GM18907 (cell line): ENCODE results near the gene ULK1.
A peak's percentile ranks its signal among the peaks of the same experiment; 100 is the strongest.
"Not testable (repeated sequence)": the region's sequence is repeated elsewhere in the genome, so short reads cannot be mapped to it uniquely, and the experiment has no call there.

Source experiments
- ATAC-seq: cut with Tn5 transposase; IDR thresholded peaks from one replicate; pipeline ENCODE4 v1.9.1; 2021; ENCODE audit warnings: mild to moderate bottlenecking, moderate library complexity; ENCODE audit not compliant: unreplicated experiment

ULK1 gene

DNA sequence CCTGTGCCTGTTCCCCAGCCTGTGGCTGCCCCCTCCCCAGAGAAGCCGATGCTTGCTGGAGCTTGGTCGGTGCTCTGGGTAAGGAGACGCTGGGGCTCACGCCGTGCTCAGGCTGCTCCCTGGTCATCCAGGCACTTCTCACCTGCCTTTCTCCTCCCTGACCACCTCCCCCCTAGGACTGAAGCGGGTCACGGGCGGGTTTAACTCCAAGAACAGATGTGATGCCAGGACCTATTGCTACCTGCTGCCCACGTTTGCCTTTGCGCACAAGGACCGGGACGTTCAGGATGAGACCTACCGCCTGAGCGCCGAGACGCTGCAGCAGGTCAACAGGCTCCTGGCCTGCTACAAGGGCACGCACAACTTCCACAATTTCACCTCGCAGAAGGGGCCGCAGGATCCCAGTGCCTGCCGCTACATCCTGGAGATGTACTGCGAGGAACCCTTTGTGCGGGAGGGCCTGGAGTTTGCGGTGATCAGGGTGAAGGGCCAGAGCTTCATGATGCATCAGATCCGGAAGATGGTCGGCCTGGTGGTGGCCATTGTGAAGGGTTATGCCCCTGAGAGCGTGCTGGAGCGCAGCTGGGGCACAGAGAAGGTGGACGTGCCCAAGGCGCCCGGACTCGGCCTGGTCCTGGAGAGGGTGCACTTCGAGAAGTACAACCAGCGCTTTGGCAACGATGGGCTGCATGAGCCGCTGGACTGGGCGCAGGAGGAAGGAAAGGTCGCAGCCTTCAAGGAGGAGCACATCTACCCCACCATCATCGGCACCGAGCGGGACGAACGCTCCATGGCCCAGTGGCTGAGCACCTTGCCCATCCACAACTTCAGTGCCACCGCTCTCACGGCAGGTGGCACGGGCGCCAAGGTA is 46.9 kb downstream of the ULK1 start:
- no peak for ATAC-seq

DNA sequence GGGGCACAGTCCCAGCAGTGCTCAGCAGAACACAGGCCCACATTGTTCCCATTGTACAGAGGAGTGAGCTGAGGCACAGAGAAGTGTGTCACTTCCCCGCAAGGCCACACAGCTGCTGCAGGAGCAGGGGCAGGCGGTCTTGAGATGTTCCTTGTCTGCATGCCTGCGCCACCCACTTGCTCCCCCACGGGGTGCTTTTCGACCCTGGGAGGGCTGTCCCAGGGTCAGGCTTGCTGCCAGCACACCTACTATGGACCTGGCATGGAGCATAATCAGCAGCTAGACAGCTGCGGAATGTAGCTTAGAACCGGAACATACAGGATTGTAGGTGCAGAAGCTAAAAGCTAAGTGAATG is 47.5 kb downstream of the ULK1 start:
- no peak for ATAC-seq

DNA sequence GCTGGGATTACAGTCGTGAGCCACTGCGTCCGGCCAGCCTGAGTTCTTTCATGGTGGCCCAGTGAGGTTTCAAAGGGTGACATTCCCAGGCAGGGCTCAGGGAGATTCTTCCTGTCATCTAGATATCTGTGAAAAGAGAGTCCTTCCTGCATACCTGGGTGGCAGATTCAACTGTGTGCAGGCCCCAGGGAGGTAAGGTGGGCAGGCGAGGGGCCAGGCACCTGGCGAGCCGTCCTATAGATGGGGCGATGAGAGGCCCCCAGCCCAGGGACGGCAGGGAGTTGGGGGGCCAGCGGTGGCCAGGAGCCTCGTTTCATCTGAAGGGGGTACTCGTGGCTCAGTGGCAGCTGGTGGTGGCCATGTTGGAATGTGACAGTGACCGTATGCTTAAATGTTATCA is 48.2 kb downstream of the ULK1 start:
- ATAC-seq, result no peak

DNA sequence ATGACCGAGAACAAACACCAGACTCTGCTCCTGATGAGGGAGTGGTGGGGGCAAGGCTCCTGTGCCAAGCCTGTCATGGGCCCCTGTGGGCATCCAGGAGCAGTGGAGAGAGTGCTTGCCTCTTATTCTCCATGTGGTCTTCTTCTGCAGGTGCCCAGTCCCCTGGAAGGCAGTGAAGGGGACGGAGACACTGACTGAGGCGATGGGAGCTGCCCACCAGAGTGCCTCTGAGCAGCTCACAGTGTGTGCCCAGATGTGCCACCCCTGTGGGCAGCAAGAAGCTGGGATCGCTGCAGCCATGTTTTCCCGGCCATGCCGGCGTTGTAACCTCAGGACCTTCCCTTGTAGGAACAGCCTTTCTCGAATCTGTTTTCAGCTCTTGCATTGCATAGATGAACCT is 49.0 kb downstream of the ULK1 start:
- no peak for ATAC-seq

DNA sequence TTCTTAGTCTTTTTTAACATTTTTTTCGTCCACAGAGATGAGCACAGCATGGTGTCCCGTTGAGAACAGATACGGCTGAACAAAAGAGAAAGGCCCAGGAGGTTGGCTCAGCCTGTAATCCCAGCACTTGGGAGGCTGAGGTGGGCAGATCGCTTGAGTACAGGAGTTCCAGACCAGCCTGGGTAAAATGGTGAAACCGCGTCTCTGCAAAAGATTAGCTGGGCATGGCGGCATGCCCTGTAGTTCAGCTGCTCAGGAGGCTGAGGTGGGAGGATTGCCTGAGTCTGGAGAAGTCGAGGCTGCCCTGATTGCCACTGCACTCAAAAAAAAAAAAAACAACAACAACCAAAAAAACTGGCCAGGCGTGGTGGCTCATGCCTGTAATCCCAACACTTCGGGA is 49.5 kb downstream of the ULK1 start:
- ATAC-seq, result no peak

DNA sequence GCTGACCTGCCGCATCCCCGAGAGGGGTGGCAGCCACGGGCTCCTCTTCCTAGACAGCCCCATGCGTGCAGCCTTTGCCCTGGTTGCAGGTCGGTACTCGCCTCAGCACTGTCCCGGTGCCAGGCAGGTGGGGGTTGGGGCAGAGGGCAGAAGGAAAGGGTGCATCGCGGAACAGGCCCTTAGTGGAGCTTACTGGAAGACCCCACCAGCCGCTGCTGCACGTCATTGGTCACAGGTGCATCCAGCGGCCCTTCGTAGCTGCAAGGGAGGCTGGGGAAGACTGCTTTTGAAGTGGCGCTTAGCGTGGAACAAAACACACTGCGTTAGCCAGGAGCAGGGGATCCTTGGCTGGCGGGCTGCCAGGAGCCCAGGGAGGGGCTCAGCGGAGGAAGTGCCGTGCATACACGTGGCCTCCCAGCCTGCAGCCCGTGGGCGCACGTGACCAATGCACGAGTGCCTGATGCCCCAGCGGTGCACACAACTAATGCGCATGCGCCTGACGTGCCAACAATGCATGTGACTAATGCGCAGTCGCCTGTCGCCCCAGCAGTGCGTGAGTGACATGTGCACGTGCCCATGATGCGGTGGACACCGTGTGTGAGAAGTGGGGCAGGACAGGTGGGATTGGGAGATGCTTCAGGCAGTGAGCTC is 50.3 kb downstream of the ULK1 start:
- no peak for ATAC-seq

DNA sequence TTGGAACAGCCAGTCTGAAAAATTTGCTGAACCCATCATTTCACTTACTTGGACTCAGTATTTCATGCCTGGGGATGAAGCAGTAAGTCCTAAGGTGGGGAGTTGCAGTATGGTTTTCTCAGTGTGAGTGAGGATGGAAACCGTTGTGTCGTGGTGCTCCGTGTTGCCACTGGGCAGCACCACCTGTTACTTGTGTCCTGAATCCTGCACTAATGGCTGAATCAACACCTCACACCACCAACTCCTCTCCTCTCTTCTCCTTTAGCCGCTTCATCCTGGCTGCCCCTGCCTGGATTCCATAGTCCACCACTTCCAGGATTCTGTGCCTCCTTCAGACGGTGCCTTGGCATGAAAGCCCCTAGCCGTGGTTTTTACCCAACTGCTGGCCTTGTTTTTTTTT is 52.3 kb downstream of the ULK1 start:
- ATAC-seq, result no peak

DNA sequence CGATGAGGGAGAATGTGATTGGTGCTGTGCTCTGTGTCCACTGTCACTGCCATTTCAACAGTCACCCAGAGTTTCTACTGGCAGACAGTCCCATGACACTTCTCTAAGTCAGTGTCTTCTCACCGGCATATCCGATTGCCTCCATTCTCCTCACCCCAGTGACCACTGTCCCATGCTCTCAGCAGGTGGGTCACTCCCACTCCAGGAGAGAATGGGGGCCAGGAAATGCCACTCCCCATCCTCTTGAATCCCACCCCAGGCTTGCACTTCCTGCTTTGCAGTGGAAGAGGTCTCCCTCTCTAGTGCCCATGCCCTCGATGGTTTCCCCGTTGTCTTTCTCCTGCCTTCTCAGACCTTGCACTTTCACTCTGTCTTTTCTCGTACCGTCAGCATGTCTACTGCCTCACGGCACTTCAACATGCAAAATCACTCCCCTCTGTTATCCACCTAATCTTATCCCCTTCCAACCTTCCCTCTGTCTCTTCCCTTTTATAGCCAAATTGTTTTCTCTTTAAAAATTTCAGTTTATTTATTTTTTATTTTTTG is 53.1 kb downstream of the ULK1 start:
- ATAC-seq, result no peak

DNA sequence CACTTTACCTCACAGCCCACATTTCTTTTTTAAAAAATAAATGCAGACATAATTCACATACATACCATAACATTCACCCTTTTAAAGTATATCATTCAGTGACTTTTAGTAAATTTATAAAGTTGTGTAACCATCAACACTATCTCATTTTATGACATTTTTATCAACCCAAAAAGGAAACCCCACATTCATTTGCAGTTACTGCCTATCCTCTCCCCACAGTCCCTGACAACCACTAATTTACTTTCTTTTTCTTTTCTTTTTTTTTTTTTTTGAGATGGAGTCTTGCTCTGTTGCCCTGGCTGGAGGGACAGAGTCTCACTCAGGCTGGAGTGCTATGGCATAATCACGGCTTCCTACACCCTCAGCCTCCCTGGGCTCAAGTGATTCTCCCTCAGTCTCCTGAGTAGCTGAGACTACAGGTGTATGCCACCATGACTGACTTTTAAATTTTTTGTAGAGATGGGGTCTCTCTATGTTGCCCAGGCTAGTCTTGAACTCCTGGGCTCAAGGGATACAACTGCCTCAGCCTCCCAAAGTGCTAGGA is 53.8 kb downstream of the ULK1 start:
- ATAC-seq, result no peak

DNA sequence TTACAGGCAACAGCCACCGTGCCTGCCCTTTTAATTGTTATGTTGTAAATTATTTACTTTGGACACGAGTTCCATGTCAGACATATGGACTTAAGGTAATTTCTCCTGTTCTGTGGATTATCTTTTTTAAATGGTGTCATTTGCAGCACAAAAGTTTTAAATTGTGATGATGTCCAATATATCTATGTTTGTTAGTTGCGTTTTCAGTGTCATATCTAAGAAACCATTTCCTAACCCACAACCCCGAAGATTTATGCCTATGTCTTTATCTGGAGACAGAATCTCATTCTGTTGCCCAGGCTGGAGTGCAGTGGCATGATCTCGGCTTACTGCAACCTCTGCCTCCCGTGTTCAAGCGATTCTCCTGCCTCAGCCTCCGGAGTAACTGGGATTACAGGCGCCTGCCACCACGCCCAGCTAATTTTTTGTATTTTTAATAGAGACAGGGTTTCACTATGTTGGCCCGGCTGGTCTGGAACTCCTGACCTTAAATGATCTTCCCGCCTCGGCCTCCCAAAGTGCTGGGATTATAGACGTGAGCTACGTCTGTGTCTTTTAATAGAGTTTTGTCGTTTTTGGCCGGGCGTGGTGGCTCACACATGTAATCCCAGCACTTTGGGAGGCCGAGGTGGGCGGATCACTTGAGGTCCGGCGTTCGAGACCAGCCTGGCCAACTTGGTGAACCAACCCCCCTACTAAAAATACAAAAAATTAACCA is 54.5 kb downstream of the ULK1 start:
- not testable (repeated sequence) for ATAC-seq

DNA sequence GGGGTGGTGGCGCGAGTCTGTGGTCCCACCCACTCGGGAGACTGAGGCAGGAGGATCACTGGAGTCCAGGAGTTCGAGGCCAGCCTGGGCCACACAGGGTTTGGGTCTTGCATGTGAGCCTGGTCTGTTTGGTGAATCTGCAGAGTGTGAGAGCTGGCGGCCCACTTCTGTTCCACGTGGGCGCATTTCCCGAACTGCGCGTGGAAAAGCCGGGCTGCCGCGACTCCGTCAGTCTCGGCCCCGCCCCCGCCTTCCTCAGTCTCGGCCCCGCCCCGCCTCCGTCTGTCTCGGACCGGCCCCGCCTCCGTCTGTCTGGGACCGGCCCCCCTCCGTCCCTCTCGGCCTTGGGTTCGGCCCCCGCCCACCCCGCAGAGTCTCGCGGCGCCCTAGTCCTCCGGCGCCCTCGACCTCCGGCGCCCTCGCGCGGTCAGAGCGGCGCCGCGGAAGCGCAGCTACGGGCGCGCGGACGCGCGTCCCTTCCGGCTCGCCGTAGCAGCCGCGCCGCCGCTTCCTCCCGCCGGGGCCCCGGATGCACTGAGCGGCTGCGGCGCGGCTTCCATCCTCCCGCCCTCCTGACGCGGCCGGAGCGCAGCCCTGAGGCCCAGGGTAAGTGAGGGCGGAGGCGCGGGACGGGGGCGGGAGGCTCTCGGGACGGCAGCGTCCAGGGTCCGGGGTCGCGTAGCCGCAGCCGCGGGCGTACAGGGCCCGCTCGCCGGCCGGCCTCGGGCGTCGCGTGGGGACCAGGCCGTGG is 55.2 kb downstream of the ULK1 start, which contains the start of gene EP400:
TSS of gene EP400 (plus strand) at position 512 of the 751 bp plus-strand sequence. CDS start 10,678 bp downstream, outside the sequence.
- ATAC-seq, result peak; percentile 89

DNA sequence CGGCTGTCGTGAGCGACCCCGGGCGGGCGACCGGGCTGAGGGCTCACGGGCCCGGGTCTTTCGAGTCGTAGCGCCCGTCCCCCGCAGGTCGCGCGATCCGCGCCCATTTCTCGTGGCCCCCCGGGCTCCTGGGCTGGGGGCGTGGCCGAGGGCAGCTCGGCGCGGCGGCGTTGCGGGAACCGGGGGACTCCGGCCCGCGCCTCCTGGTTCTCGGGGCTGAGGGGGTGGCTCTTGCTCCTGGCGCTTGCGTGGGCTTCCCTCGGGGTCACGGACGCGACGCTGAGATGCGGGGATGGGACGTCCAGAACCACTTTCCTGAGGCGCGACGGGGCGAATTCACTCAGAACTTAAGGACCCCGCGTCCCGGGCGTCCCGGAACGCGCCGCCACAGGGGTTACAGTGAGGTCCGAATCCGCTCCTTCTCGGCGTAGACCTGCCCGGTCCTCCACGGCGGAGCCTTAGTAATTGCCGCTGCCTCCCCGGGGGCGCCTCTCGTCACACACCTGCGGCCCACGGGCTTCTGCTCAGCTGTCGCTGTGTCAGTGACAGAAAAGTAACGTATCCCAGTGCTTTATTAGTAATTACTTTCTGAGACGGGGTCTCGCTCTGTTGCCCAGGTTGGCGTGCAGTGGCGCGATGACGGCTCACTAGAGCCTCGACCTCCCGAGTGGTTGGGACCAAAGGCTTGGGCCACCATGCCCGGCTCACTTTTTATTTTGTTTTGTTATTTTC is 55.9 kb downstream of the ULK1 start:
- peak; percentile 32 for ATAC-seq

DNA sequence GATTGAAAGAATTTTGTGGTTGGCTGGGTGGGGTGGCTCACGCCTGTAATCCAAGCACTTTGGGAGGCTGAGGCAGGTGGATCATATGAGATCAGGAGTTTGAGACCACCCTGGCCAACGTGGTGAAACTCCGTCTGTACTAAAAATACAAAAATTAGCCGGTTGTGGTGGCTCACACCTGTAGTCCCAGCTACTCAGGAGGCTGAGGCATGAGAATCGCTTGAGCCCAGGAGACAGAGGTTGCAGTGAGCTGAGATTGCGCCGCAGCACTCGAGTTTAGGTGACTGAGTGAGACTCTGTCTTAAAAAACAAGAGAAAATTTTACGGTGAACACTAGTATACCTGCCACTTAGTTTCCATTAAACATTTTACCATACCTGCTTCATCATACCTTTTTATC is 59.4 kb downstream of the ULK1 start:
- ATAC-seq, result not testable (repeated sequence)

DNA sequence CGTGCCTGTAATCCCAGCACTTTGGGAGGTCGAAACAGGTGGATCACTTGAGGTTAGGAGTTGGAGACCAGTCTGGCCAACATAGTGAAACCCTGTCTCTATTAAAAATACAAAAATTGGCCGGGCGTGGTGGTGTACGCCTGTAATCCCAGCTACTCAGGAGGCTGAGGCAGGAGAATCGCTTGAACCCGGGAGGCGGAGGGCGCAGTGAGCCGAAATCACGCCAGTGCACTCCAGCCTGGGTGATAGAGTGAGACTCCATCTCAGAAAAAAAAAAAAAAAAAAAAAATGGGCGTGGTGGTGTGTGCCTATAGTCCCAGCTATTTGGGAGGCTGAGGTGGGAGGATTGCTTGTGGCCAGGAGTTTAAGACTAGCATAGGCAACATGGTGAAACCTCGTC is 60.0 kb downstream of the ULK1 start:
- ATAC-seq, result not testable (repeated sequence)

DNA sequence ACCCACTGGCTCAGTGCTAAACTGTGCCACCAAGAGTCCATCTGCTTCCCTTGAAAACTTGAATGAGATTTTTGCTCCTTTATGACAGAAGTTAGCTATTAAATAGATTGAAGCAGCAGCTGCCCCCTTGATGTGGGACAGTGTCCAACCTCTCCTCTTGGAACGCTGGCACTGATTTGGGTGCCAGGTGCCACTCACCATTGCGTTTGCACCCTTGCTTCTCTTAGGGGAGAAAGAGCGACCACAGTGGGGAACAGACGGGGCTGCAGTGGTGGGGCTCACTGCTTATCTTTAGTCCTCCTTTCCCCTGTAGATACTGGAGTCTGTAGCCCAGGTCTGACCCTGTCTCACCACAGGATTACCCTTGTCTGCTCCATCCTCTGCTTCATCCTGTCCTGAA is 64.7 kb downstream of the ULK1 start:
- no peak for ATAC-seq

DNA sequence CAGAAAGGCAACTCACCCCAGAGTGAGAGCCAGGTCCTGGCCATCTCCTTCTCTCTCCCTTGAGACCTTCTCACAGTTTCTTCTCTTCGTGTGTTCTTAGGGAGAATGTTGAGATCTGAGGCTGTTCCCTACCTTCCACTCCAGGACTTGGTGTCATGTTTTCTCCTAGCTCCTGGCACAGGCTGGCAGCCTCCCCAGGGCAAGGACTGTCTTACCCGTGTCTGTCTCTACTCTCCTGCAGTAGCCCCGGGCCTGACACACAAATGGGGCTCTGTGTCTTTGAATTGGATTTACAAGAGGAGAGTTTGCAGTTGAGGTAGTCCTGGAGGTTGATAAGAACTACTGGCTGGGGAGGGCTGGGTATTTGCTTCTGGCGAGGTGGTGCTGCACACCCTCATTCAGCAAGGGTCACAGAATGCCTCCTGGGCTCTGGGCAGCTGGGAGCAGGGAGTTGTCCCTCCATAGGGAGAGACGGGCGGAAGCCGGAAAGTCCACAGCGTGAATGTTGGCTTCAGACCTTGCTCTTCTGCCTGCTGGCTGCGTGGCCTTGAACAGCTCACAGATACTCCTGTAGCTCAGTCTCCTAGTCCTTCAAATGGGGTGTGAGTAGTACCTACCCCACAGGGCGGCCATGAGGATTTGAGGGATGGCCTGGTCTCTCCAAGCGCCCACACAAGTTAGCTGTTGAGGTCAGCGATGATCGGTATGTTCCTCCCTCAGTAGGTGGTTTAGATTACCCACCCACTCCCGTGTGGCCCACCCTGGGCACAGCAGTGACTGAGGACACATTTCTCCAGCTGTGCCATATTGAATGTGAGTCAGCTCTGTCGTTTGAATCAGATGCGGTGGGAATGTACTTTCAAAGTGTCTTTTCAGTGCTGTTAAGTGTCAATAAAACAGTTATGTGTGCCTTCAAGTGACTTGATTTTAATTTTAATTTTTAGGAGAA is 65.5 kb downstream of the ULK1 start:
- no peak for ATAC-seq

DNA sequence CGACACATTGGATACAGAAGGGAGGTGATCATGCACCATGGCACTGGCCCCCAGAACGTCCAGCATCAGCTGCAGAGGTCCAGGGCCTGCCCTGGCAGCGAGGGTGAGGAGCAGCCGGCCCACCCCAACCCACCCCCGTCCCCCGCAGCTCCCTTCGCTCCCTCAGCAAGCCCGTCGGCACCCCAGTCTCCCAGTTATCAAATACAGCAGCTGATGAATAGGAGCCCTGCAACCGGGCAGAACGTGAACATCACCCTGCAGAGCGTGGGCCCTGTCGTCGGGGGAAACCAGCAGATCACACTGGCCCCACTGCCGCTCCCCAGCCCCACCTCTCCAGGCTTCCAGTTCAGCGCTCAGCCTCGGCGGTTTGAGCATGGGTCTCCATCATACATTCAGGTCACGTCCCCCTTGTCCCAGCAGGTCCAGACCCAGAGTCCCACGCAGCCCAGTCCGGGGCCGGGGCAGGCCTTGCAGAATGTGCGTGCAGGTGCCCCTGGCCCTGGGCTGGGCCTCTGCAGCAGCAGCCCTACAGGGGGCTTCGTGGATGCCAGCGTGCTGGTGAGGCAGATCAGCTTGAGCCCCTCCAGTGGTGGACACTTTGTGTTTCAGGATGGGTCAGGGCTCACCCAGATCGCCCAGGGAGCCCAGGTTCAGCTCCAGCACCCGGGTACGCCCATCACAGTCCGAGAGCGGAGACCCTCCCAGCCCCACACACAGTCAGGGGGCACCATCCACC is 66.3 kb downstream of the ULK1 start:
- not testable (repeated sequence) for ATAC-seq

DNA sequence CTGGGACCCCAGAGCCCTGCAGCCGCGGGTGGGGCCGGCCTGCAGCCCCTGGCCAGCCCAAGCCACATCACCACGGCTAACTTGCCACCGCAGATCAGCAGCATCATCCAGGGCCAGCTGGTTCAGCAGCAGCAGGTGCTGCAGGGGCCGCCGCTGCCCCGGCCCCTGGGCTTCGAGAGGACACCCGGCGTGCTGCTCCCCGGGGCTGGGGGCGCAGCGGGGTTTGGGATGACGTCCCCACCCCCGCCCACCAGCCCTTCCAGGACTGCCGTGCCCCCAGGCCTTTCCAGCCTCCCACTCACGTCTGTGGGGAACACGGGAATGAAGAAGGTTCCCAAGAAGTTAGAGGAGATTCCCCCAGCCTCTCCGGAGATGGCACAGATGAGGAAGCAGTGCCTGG is 66.9 kb downstream of the ULK1 start:
- not testable (repeated sequence) for ATAC-seq
